Endodermal cell (in vitro differentiated cells): Measurements from ENCODE around the gene ADCY2. TPM values are rescaled to one million over a fixed set of nuclear protein-coding genes. Genes with fewer than 3 reads are reported as not detected.
A peak's percentile ranks its signal among the peaks of the same experiment; 100 is the strongest.

ENCODE experiments used
- DNase-seq: peaks from one replicate; pipeline ENCODE4 v3.0.0-alpha.2; 2017
- H3K27ac ChIP-seq: 2 replicates; pipeline ENCODE4 v1.5.1; 2013; ENCODE audit warnings: mild to moderate bottlenecking, low read depth, low read length, moderate library complexity
- H3K27me3 ChIP-seq: 2 replicates; pipeline ENCODE4 v1.6.1; 2013; ENCODE audit warnings: mild to moderate bottlenecking, low read length, moderate library complexity; ENCODE audit not compliant: insufficient read depth, control insufficient read depth, poor library complexity, severe bottlenecking
- H3K36me3 ChIP-seq: 2 replicates; pipeline ENCODE4 v1.7.0; 2013; ENCODE audit warnings: mild to moderate bottlenecking, low read length, moderate library complexity; ENCODE audit not compliant: control insufficient read depth, insufficient read depth
- H3K4me1 ChIP-seq: one replicate; pipeline ENCODE4 v1.7.0; 2013; ENCODE audit warnings: low read length; ENCODE audit not compliant: control insufficient read depth, insufficient read depth
- H3K4me3 ChIP-seq: 2 replicates; pipeline ENCODE4 v1.5.1; 2013; ENCODE audit warnings: mild to moderate bottlenecking, low read length, moderate library complexity
- H3K9ac ChIP-seq: 2 replicates; pipeline ENCODE4 v1.6.1; 2013; ENCODE audit warnings: mild to moderate bottlenecking, low read length, moderate library complexity; ENCODE audit not compliant: poor library complexity, severe bottlenecking; ENCODE audit errors: extremely low read depth
- H3K9me3 ChIP-seq: 2 replicates; pipeline ENCODE4 v1.6.1; 2013; ENCODE audit warnings: mild to moderate bottlenecking, low read length, moderate library complexity; ENCODE audit not compliant: control insufficient read depth
- H3K27ac Mint-ChIP-seq: 2 replicates; pipeline ENCODE4 v1.8.0; 2020; ENCODE audit warnings: mixed read lengths
- H3K27me3 Mint-ChIP-seq: 2 replicates; pipeline ENCODE4 v1.8.0; 2021; ENCODE audit warnings: mild to moderate bottlenecking, mixed read lengths; ENCODE audit not compliant: insufficient read depth
- H3K36me3 Mint-ChIP-seq: 2 replicates; pipeline ENCODE4 v1.8.0; 2020; ENCODE audit warnings: low read depth, mixed read lengths
- H3K4me1 Mint-ChIP-seq: 2 replicates; pipeline ENCODE4 v1.8.0; 2020; ENCODE audit warnings: mixed read lengths
- H3K4me3 Mint-ChIP-seq: 2 replicates; pipeline ENCODE4 v1.8.0; 2020; ENCODE audit warnings: mild to moderate bottlenecking, moderate library complexity, mixed read lengths
- H3K9me3 Mint-ChIP-seq: 2 replicates; pipeline ENCODE4 v1.8.0; 2020; ENCODE audit warnings: mild to moderate bottlenecking, mixed read lengths
- CTCF ChIP-seq: fragments of 200-600 bp; sonication (generic); conservative IDR thresholded peaks from 2 replicates; pipeline ENCODE4 v1.5.0; 2021; ENCODE audit warnings: antibody characterized with exemption, mild to moderate bottlenecking
- WGBS, 2 experiments: methylation state at CpG; one replicate each; pipeline versions ENCODE4 v1.1.5 to v1.1.7; 2013; ENCODE audit warnings: missing lambda C conversion rate in 2 of 2, mixed read lengths in 1 of 2; ENCODE audit not compliant: insufficient coverage in 1 of 2, insufficient read length in 1 of 2; 5-methylcytosine and 5-hydroxymethylcytosine counted together
- total RNA-seq, 2 donors: library from RNA; stranded (reverse); fragmentation: NEBNext Ultra II Directional in 1 of 2; extraction: Animal tissue kit (Norgen Biotek cat#: 25700) in 1 of 2; gene quantifications; 2 replicates in 1 of 2; 3 replicates in 1 of 2; pipeline ENCODE4 v1.2.1, GENCODE V29; 2021

The ADCY2 gene
- total RNA-seq, 2 donors from 2014 or later, result 61.5 to 63.2 TPM

DNA sequence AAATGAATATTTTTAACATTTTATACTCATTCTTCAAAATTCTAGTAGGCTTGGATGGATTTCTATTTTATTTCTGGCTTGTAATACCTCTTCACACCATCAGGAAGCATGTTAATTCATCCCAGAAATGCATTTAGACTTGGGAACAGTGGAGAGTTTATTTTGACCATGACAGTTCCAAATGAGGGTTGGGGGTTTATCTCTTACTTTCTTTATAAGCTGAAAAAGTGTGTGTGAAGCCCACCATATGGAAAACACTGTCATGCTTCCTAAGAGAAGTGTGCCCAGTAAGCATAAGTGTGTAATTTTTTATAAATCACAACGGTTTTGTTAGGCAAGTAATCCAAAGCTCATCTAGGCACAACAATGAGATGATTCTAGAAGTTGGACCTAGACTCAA is 215.6 kb downstream of the ADCY2 start:
- Mint-ChIP-seq H3K4me1 (peaks cover 17% of the 10 kb centered on the region), H3K27ac (no peak overlapping the region), H3K4me3 (no peak overlapping the region), H3K36me3 (peaks cover 7% of the 10 kb centered on the region), H3K27me3 (no peaks in the 10 kb centered on the region), H3K9me3 (peaks cover 6% of the 10 kb centered on the region)
- Histone ChIP-seq H3K9me3 (no peaks in the 10 kb centered on the region), H3K4me3 (no peak overlapping the region), H3K4me1 (peaks cover 9% of the 10 kb centered on the region), H3K9ac (no peak overlapping the region), H3K27ac (no peak overlapping the region), H3K27me3 (no peaks in the 10 kb centered on the region), H3K36me3 (no peaks in the 10 kb centered on the region)
- TF ChIP-seq CTCF, result peak; percentile 38
- DNase-seq, result no peak
- WGBS, 2 experiments, result 83 to 97% methylated on average over 1 of the region's 1 CpG

GRCh38 chr5:7615566-7616061 is 219.7 kb downstream of the ADCY2 start:
- no peaks in the 10 kb centered on the region for H3K4me1 ChIP-seq
- Mint-ChIP-seq H3K36me3 (peaks cover 7% of the 10 kb centered on the region), H3K9me3 (peaks cover 6% of the 10 kb centered on the region), H3K27me3 (no peaks in the 10 kb centered on the region), H3K4me1 (peaks cover 8% of the 10 kb centered on the region), H3K27ac (no peak overlapping the region), H3K4me3 (no peak overlapping the region)
- no peak for DNase-seq
- no peak overlapping the region for H3K4me3 ChIP-seq
- no peaks in the 10 kb centered on the region for H3K9me3 ChIP-seq
- TF ChIP-seq CTCF, result no peak
- H3K27me3 ChIP-seq, result no peaks in the 10 kb centered on the region
- H3K27ac ChIP-seq, result no peak overlapping the region
- 100% methylated on average over 1 to 2 of the region's 2 CpGs for WGBS, 2 experiments
- no peak overlapping the region for H3K9ac ChIP-seq
- H3K36me3 ChIP-seq, result no peaks in the 10 kb centered on the region

- no peak overlapping the region for H3K4me3 ChIP-seq
- no peaks in the 10 kb centered on the region for H3K27me3 Mint-ChIP-seq
- H3K36me3 Mint-ChIP-seq, result peaks cover 7% of the 10 kb centered on the region
- H3K9me3 Mint-ChIP-seq, result peaks cover 6% of the 10 kb centered on the region
- no peak overlapping the region for H3K27ac ChIP-seq
- 78 to 83% methylated on average over 2 of the region's 2 CpGs for WGBS, 2 experiments
- no peaks in the 10 kb centered on the region for H3K9me3 ChIP-seq
- no peaks in the 10 kb centered on the region for H3K36me3 ChIP-seq
- H3K4me1 Mint-ChIP-seq, result peaks cover 8% of the 10 kb centered on the region
- no peak for TF ChIP-seq CTCF
- DNase-seq, result no peak
- H3K4me1 ChIP-seq, result no peaks in the 10 kb centered on the region
- H3K9ac ChIP-seq, result no peak overlapping the region
- no peaks in the 10 kb centered on the region for H3K27me3 ChIP-seq
- peak overlapping the region; percentile 23 for H3K27ac Mint-ChIP-seq
- H3K4me3 Mint-ChIP-seq, result no peak overlapping the region
Measured at GRCh38 chr5:7616897-7617296, 221.0 kb downstream of the ADCY2 start.
